Tibial artery (tissue), 4 donors: Measurements from ENCODE around the gene RSPH1.

Experiments
- DNase-seq, 2 donors: peaks; one replicate each; pipeline ENCODE4 v3.0.0-alpha.2; 2019
- H3K27ac ChIP-seq, 2 donors: fragments of 200-600 bp; sonication (generic) in 1 of 2; 1 replicate in 1 of 2; 2 replicates in 1 of 2; pipeline ENCODE4 v1.5.1; 2018 to 2019; ENCODE audit warnings: mild to moderate bottlenecking in 1 of 2
- H3K27me3 ChIP-seq, 2 donors: fragments of 200-600 bp; sonication (generic) in 1 of 2; one replicate each; pipeline versions ENCODE4 v1.5.1 to v1.6.0; 2016 to 2019
- H3K36me3 ChIP-seq, 3 donors: fragments of 200-600 bp; sonication (generic) in 2 of 3; one replicate each; pipeline ENCODE4 v1.5.1; 2016 to 2019; ENCODE audit warnings: mild to moderate bottlenecking in 2 of 3
- H3K4me1 ChIP-seq, 4 donors: fragments of 200-600 bp; sonication (generic) in 2 of 4; 1 replicate in 3 of 4; 2 replicates in 1 of 4; pipeline ENCODE4 v1.5.1; 2016 to 2019
- H3K4me3 ChIP-seq, 2 donors: fragments of 200-600 bp; sonication (generic) in 1 of 2; 1 replicate in 1 of 2; 2 replicates in 1 of 2; pipeline ENCODE4 v1.5.1; 2018 to 2019; ENCODE audit warnings: mild to moderate bottlenecking in 2 of 2
- H3K9me3 ChIP-seq, 3 donors: fragments of 200-600 bp; sonication (generic) in 1 of 3; one replicate each; pipeline ENCODE4 v1.5.1; 2016 to 2019
- intact Hi-C: fragments of 100-400 bp; cut with DNase I; formaldehyde crosslinking; loops from one replicate; pipeline ENCODE4 v1.15.0; 2023; ENCODE audit warnings: low total_unique reads
- TF ChIP-seq, protein P1 (sequence below), 2 experiments: fragments of 200-600 bp in 1 of 2; fragments of 450-650 bp in 1 of 2; IDR thresholded peaks; one replicate each; pipeline ENCODE4 v1.5.1; 2017 to 2019; ENCODE audit warnings: antibody characterized with exemption in 2 of 2, mild to moderate bottlenecking in 1 of 2, moderate library complexity in 1 of 2

The RSPH1 gene

DNA sequence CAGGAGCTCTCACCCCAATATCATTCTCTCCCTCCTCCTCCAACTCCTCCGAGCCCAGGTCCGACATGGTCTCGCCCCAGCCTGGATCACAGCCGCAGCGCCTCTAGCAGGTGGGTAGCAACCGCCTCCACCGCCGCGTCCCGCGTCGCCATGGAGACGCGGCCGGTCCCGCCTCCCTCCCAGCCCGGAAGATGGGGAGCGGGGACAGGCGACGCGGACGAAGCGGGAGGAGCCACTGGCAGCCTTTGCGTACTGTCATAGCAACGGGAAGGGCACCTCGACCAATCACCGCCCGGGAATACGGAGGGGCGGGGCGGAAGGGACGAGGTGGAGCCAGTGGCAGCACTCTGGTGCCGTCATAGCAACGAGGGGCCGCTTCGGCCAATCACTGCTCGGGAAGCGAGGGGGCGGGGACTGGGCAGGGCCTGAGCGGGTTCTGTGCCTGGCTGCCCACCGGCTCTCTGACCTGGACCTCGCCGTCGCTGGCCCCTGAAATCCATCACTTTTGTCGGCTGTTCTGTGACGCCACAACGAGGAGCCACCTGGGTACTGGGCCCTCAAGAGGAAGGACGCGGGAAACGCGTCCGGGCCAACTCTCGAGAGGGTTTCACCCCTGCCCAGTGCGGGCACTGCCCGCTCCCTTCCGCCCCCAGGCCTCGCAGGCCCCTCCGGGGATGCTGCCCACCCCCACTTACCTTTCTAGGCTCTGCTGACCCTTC is at the start of gene RSPH1:
Gene RSPH1, minus strand, starts transcription at position 105 of the 719 bp plus-strand sequence. Its CDS starts 38 bp downstream, at position 67.
- H3K36me3 ChIP-seq, result no peaks in the 10 kb centered on the region
- TF ChIP-seq, protein P1, sequence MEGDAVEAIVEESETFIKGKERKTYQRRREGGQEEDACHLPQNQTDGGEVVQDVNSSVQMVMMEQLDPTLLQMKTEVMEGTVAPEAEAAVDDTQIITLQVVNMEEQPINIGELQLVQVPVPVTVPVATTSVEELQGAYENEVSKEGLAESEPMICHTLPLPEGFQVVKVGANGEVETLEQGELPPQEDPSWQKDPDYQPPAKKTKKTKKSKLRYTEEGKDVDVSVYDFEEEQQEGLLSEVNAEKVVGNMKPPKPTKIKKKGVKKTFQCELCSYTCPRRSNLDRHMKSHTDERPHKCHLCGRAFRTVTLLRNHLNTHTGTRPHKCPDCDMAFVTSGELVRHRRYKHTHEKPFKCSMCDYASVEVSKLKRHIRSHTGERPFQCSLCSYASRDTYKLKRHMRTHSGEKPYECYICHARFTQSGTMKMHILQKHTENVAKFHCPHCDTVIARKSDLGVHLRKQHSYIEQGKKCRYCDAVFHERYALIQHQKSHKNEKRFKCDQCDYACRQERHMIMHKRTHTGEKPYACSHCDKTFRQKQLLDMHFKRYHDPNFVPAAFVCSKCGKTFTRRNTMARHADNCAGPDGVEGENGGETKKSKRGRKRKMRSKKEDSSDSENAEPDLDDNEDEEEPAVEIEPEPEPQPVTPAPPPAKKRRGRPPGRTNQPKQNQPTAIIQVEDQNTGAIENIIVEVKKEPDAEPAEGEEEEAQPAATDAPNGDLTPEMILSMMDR (IDR thresholded peaks at IDR 0.05), result no peak
- peaks cover 0 to 12% (median 7%) of the 10 kb centered on the region in 4 donors for H3K4me1 ChIP-seq
- H3K4me3 ChIP-seq, result peak within 1 kb of the TSS; percentile 56 to 72
- H3K27ac ChIP-seq, result peak within 1 kb of the TSS; percentile 83 to 90
- peak; percentile 99 to 100 for DNase-seq
- no peaks in the 10 kb centered on the region for H3K9me3 ChIP-seq
- intact Hi-C loops, result no loop called here
- no peaks in the 10 kb centered on the region for H3K27me3 ChIP-seq

DNA sequence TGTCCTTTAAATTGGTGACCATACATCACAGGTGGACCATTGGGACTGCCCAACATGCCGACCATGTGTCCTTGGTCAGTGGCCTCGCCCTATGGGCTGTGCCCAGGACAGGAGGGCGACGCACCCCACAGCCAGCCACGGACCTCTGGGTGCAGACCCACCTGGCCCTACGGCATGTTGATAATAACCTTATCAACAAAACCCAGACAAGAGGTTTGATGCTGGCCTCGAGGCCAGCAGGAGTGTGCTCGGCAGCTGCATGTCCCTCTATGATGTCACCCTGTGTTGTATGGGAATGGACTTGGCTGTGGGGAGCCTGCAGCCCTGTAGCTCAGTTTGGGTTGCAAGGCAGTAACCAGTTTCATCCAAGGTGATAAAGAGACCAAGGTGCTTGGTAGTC is 49.7 kb upstream of the RSPH1 start:
- no peak for DNase-seq
- H3K4me1 ChIP-seq, result no peaks in the 10 kb centered on the region
- H3K27ac ChIP-seq, result no peak overlapping the region
- no peaks in the 10 kb centered on the region for H3K9me3 ChIP-seq
- no peak overlapping the region for H3K4me3 ChIP-seq
- intact Hi-C loops, result no loop called here
- no peaks in the 10 kb centered on the region for H3K27me3 ChIP-seq
- TF ChIP-seq, protein P1 (IDR thresholded peaks at IDR 0.05), result no peak
- H3K36me3 ChIP-seq, result peaks cover 15 to 93% (median 47%) of the 10 kb centered on the region in 3 donors

DNA sequence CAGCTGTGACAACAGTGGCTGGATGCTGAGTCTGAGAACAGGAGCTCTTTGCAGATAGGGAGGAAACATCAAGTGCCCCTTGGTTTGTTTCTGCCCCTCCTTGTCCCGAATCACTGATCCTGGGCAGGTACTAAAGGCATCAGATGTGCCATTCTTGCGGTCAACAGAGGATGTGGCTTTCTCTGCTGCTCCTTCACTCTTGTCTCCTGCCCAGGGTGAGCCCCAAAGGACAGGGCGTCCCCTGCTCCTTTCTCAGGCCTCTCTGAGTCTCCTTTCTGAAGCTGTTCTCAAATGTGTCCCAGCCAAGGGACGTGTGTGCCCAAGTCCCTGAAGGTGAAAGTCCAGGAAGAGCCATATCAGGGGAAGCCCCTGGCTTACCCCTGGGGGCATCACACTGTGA is 49.3 kb upstream of the RSPH1 start:
- Histone ChIP-seq H3K27ac (no peak overlapping the region), H3K9me3 (no peaks in the 10 kb centered on the region), H3K36me3 (peaks cover 15 to 93% (median 47%) of the 10 kb centered on the region in 3 donors), H3K27me3 (no peaks in the 10 kb centered on the region), H3K4me1 (no peaks in the 10 kb centered on the region), H3K4me3 (no peak overlapping the region)
- intact Hi-C loops, result no loop called here
- no peak for DNase-seq
- TF ChIP-seq, protein P1 (IDR thresholded peaks at IDR 0.05), result no peak

DNA sequence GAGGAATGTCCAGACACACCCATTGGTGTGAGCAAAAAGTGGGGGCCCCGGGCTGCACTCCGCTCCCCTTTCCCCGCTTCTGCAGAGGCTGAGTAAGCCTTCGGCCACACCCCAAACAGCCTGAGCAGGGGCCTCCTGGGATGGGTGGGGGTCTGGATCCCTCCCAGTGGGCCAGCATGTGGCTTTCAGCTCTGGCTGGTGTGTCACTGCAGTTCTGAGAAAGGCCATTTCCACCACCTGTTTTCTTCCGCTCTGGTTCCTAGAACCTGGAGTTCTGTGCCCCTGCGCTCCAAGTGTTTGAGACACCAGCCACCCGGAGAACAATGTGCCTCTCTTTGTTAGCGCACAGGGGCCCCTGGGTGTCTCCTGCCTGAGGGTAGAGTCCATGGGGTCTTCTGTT is 48.5 kb upstream of the RSPH1 start:
- DNase-seq, result peak in 1 of 2 donors; percentile 56
- H3K36me3 ChIP-seq, result peaks cover 15 to 100% (median 47%) of the 10 kb centered on the region in 3 donors

DNA sequence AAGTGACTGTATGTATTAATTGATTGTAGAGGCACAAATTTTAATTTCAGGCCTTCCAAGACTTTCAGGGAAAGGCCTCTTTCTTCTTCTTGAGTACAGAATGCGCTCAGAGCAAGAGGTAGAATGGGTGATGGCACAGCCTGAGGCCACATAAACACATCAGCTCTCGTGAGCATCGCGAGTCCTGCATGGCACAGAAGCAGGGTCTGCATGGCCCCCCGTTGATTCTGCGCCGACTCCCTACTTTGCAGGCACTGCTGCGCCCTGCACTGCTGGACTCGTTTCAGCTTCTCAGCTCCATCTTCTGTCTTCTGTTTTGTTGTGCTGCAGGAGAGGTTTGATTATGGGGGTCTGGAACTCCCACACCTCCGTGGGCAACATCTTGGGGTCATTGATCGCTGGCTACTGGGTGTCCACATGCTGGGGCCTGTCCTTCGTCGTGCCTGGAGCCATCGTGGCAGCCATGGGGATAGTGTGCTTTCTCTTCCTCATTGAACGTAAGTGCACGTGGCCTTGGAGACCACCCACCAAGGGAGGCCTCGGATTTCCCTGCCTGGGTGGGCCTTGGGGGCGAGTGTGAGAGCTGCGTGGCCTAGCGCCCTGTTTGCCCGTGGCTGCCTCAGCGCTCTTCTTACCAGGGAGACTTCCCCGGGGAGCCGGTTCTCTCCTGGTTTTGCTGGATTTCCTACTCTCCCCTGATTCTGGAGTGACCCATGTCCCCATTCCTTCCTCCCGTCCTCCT is 47.3 kb upstream of the RSPH1 start:
- DNase-seq, result peak in 1 of 2 donors; percentile 49
- intact Hi-C loops, result no loop called here
- Histone ChIP-seq H3K27ac (no peak overlapping the region), H3K27me3 (no peaks in the 10 kb centered on the region), H3K4me1 (no peaks in the 10 kb centered on the region), H3K4me3 (no peak overlapping the region), H3K9me3 (no peaks in the 10 kb centered on the region), H3K36me3 (peaks cover 15 to 98% (median 42%) of the 10 kb centered on the region in 3 donors)
- TF ChIP-seq, protein P1 (IDR thresholded peaks at IDR 0.05), result no peak

More for the DNA sequence above, 48.5 kb upstream of the RSPH1 start:
- no peak overlapping the region for H3K27ac ChIP-seq
- TF ChIP-seq, protein P1 (IDR thresholded peaks at IDR 0.05), result no peak
- H3K9me3 ChIP-seq, result no peaks in the 10 kb centered on the region
- no peaks in the 10 kb centered on the region for H3K27me3 ChIP-seq
- H3K4me3 ChIP-seq, result no peak overlapping the region
- H3K4me1 ChIP-seq, result no peaks in the 10 kb centered on the region
- intact Hi-C loops, result no loop called here
